Osteoblast (primary cell): ENCODE data around the gene INHBC. TPM values are rescaled to one million over a fixed set of nuclear protein-coding genes. Genes with fewer than 3 reads are reported as not detected.
A peak's percentile ranks its signal among the peaks of the same experiment; 100 is the strongest.

Experiments
- DNase-seq: peaks from one replicate; pipeline ENCODE4 v3.0.0; 2011; ENCODE audit warnings: low spot score, mixed read lengths; ENCODE audit not compliant: insufficient read length; ENCODE audit errors: missing footprints
- H2AFZ ChIP-seq: 2 replicates; pipeline ENCODE4 v1.6.0; 2011; ENCODE audit warnings: mild to moderate bottlenecking, low read length
- H3K27ac ChIP-seq: 2 replicates; pipeline ENCODE4 v1.5.1; 2011; ENCODE audit warnings: mild to moderate bottlenecking, low read depth, low read length, moderate library complexity
- H3K27me3 ChIP-seq: 2 replicates; pipeline ENCODE4 v1.6.0; 2012; ENCODE audit warnings: mild to moderate bottlenecking, control low read depth, inconsistent platforms, low read length, moderate library complexity; ENCODE audit not compliant: insufficient read depth
- H3K36me3 ChIP-seq: 2 replicates; pipeline ENCODE4 v1.5.1; 2011; ENCODE audit warnings: mild to moderate bottlenecking, low read length, control low read depth, moderate library complexity; ENCODE audit not compliant: insufficient read depth
- H3K4me1 ChIP-seq: 2 replicates; pipeline ENCODE4 v1.5.1; 2011; ENCODE audit warnings: mild to moderate bottlenecking, low read length, control low read depth, moderate library complexity; ENCODE audit not compliant: insufficient read depth
- H3K4me2 ChIP-seq: 2 replicates; pipeline ENCODE4 v1.6.0; 2011; ENCODE audit warnings: mild to moderate bottlenecking, low read length; ENCODE audit not compliant: insufficient read depth
- H3K4me3 ChIP-seq: fragments of 200-600 bp; sonication (generic); 3 replicates; pipeline ENCODE4 v1.5.1; 2012; ENCODE audit warnings: mild to moderate bottlenecking, low read length, inconsistent platforms; ENCODE audit not compliant: insufficient read depth
- H3K79me2 ChIP-seq: 2 replicates; pipeline ENCODE4 v1.6.0; 2012; ENCODE audit warnings: mild to moderate bottlenecking, low read length, control low read depth, inconsistent platforms; ENCODE audit not compliant: insufficient read depth
- H3K9me3 ChIP-seq: 2 replicates; pipeline ENCODE4 v1.5.1; 2011; ENCODE audit warnings: low read depth, low read length, control low read depth
- H4K20me1 ChIP-seq: 2 replicates; pipeline ENCODE4 v1.6.0; 2012; ENCODE audit warnings: mild to moderate bottlenecking, low read length, control low read depth; ENCODE audit not compliant: insufficient read depth
- total RNA-seq: library from RNA; depleted of rRNA; stranded (reverse); fragments of >200 nt; gene quantifications from 2 replicates; pipeline ENCODE4 v1.2.3, GENCODE V29; 2012
- TF ChIP-seq, protein P1 (sequence below): IDR thresholded peaks from 2 replicates; pipeline ENCODE4 v1.5.1; 2011; ENCODE audit warnings: mild to moderate bottlenecking, low read depth, low read length, moderate library complexity; ENCODE audit errors: extremely low read depth

Gene INHBC
- total RNA-seq, 1 donor: not detected

DNA sequence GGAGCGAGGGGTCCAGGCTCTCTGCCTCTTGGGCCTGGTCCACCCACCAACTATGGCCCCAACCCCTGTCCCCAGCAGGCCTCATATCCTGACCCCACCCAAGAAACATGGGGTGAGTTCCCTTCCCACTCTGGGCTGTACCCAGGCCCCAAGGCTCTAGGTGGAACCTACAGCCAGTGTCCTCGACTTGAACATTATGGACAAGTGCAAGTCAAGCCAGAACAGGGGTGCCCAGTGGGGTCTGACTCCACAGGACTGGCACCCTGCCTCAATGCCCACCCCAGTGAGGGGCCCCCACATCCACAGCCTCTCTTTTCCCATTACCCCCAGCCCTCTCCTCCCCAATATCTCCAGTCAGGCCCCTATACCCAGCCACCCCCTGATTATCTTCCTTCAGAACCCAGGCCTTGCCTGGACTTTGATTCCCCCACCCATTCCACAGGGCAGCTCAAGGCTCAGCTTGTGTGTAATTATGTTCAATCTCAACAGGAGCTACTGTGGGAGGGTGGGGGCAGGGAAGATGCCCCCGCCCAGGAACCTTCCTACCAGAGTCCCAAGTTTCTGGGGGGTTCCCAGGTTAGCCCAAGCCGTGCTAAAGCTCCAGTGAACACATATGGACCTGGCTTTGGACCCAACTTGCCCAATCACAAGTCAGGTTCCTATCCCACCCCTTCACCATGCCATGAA is 36.5 kb downstream of the INHBC start:
- TF ChIP-seq, protein P1, sequence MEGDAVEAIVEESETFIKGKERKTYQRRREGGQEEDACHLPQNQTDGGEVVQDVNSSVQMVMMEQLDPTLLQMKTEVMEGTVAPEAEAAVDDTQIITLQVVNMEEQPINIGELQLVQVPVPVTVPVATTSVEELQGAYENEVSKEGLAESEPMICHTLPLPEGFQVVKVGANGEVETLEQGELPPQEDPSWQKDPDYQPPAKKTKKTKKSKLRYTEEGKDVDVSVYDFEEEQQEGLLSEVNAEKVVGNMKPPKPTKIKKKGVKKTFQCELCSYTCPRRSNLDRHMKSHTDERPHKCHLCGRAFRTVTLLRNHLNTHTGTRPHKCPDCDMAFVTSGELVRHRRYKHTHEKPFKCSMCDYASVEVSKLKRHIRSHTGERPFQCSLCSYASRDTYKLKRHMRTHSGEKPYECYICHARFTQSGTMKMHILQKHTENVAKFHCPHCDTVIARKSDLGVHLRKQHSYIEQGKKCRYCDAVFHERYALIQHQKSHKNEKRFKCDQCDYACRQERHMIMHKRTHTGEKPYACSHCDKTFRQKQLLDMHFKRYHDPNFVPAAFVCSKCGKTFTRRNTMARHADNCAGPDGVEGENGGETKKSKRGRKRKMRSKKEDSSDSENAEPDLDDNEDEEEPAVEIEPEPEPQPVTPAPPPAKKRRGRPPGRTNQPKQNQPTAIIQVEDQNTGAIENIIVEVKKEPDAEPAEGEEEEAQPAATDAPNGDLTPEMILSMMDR: no peak
- no peaks in the 10 kb centered on the region for H3K79me2 ChIP-seq
- H3K4me2 ChIP-seq: no peak overlapping the region
- peaks cover 68% of the 10 kb centered on the region for H3K27me3 ChIP-seq
- H4K20me1 ChIP-seq: no peaks in the 10 kb centered on the region
- H3K4me1 ChIP-seq: no peaks in the 10 kb centered on the region
- no peaks in the 10 kb centered on the region for H3K9me3 ChIP-seq
- no peak overlapping the region for H2AFZ ChIP-seq
- peak; percentile 79 for DNase-seq
- H3K27ac ChIP-seq: no peak overlapping the region
- no peak overlapping the region for H3K4me3 ChIP-seq
- no peaks in the 10 kb centered on the region for H3K36me3 ChIP-seq

DNA sequence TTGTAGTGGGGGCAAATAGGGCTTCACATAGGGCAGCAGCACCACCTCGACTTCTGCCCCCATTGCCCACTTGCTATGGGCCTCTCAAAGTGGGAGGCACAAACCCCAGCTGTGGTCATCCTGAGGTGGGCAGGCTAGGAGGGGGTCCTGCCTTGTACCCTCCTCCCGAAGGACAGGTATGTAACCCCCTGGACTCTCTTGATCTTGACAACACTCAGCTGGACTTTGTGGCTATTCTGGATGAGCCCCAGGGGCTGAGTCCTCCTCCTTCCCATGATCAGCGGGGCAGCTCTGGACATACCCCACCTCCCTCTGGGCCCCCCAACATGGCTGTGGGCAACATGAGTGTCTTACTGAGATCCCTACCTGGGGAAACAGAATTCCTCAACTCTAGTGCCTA is 37.1 kb downstream of the INHBC start:
- peaks cover 73% of the 10 kb centered on the region for H3K27me3 ChIP-seq

DNA sequence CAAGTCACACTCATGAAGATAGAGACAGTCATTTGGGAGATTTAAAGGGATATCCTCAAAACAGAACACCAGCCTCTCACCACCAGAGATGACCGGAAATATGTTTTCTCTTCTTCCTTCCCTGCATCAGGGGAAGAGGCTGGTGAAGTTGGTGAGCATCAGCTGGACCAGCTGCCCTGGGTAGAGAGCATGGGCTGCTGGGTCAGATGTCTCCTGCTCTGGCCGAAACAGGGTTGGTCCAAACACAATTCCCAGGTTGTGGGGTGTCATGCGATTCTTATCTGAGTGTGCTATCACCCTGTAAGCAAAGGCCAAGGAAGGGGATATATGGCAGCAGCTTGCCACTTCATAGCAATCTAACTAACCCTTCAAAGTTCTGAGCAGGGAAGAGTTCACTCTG is 37.8 kb downstream of the INHBC start:
- TF ChIP-seq, protein P1: no peak
- Histone ChIP-seq H3K4me2 (no peak overlapping the region), H3K27ac (no peak overlapping the region), H3K4me1 (no peaks in the 10 kb centered on the region), H3K36me3 (no peaks in the 10 kb centered on the region), H3K9me3 (no peaks in the 10 kb centered on the region), H3K27me3 (peaks cover 77% of the 10 kb centered on the region), H3K4me3 (no peak overlapping the region), H3K79me2 (no peaks in the 10 kb centered on the region), H2AFZ (no peak overlapping the region), H4K20me1 (no peaks in the 10 kb centered on the region)
- no peak for DNase-seq

More for the DNA sequence above, 37.1 kb downstream of the INHBC start:
- Histone ChIP-seq H3K27ac (no peak overlapping the region), H3K36me3 (no peaks in the 10 kb centered on the region), H3K79me2 (no peaks in the 10 kb centered on the region), H3K9me3 (no peaks in the 10 kb centered on the region), H2AFZ (no peak overlapping the region), H3K4me1 (no peaks in the 10 kb centered on the region), H3K4me2 (no peak overlapping the region), H3K4me3 (no peak overlapping the region), H4K20me1 (no peaks in the 10 kb centered on the region)
- TF ChIP-seq, protein P1: no peak
- no peak for DNase-seq

DNA sequence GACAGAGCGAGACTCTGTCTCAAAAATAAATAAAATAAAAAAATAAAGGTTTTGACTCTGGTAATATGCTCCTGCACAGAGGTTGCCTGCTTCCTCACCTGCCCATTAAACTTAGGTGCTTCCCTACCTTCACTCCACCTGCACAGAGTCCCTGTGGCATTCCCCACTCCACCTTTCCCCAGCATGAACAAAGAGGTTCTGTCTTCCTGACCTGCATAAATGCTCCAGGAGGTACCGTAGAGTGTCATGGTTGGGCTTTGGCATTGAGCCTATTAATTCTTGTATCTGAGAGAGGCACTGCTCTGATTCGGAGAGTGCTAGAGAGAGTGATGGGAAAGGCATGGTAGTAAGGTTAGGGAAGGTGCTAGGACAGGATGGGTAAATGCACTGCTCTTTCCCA is 38.8 kb downstream of the INHBC start:
- no peaks in the 10 kb centered on the region for H3K4me1 ChIP-seq
- peaks cover 76% of the 10 kb centered on the region for H3K27me3 ChIP-seq
- no peaks in the 10 kb centered on the region for H3K9me3 ChIP-seq
- no peak overlapping the region for H3K4me3 ChIP-seq
- H2AFZ ChIP-seq: no peak overlapping the region
- no peaks in the 10 kb centered on the region for H4K20me1 ChIP-seq
- no peak overlapping the region for H3K27ac ChIP-seq
- H3K4me2 ChIP-seq: no peak overlapping the region
- H3K79me2 ChIP-seq: no peaks in the 10 kb centered on the region
- peak; percentile 74 for DNase-seq
- TF ChIP-seq, protein P1: no peak
- H3K36me3 ChIP-seq: no peaks in the 10 kb centered on the region
